GM19397 (cell line): ENCODE data around the gene RPL35.

Experiments used
- ATAC-seq: cut with Tn5 transposase; IDR thresholded peaks from one replicate; pipeline ENCODE4 v1.9.1; 2021; ENCODE audit warnings: mild to moderate bottlenecking, moderate library complexity; ENCODE audit not compliant: unreplicated experiment

The RPL35 gene

DNA sequence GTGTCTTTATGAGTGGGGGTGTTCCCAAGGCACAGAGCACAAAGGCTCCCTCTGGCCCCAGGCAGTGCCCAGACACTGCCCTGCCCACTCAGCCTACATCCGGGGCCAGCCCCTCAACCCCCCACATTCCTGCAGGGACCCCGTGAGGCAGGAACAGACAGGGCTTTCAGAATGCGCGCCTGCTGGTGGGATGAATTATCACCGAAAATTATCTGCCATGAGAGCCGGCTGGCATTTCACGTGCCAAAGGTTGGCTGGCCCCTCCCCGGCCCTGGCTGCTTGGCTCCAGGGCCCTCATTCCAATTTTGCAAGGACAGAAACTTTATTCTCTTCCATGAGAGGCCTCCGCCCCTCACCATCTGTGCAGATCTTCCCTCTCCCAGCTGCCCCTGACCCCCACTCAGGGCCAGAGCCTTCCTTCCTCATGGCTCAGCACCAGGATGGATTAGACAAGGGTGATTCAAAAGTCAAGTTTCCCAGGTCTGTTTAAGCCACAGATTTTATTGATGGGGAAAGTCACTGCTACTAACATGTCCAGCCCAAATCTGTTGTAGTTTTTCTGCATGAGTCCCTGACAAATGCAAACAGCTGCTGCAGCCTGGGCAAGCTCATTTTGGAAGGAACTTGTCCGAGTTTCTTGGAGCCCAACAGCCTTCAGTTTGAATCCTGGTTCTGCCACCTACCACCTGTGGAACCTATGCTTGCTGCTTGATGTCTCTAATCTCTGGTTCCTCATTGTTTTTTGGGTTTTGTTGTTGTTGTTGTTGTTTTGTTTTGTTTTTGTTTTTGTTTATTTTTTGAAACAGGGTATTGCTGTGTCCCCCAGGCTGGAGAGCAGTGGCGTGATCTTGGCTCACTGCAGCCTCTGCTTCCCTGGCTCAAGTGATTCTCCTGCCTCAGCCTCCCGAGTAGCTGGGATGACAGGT, 40.8 kb downstream of the RPL35 start:
- no peak for ATAC-seq

DNA sequence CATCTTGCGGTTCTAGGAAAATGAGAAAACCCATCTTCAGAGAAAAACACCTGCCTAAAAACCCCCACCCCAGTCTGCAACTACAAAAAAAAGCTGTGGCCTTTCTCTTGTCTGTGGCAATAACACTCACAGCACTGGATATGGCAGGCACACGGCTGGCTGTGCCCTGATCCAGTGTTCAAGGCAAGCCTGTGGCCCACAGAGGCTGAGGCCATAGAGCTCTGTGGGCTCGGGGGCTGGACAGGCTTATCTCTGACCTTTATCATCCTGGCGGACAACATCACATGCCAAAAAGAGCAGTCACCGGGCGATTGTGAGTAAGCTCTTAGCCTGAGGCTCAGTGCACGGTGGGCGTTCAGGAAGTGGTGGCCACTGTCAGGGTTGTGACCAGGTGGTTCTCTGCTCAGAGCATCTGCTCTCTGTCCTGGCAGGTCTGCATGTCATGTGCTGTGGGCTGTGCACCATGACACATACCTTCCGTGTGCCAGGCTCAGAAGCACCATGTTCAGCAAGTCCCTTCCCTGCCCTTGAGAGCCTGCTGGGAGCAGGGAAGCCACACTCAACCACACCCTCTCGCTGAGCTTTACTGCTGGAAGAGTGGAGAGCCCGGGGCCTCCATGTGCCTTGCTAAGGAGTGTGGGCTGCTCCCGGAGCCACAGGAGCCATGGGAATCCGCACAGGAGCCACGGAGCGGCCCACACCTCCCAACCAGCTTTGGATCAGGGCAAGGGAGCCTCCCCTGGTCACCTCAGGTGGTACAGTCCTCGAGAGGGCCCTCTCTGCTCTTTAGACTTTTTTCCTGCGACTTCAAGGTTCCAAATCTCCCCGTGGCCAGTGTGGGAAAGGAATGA, 43.1 kb downstream of the RPL35 start:
- no peak for ATAC-seq

DNA sequence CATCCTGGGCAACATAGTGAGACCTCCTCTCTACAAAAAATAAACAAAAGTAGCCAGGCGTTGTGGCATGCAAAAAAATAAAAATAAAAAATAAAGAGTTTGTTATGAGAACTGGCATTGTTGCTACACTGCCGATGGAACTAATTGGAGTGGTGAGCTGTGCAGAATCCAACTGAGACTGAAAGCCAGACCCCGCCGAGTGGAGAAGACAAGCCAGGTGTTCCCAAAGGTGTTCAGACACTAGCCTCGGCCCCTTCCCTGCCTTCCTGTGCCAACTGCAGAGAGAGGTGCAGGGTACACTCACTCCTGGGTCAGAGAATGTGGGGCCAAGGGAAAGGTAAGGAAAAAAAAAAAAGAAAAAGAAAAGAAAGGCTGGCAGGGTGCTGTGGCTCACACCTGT, 46.2 kb downstream of the RPL35 start:
- ATAC-seq: no peak

DNA sequence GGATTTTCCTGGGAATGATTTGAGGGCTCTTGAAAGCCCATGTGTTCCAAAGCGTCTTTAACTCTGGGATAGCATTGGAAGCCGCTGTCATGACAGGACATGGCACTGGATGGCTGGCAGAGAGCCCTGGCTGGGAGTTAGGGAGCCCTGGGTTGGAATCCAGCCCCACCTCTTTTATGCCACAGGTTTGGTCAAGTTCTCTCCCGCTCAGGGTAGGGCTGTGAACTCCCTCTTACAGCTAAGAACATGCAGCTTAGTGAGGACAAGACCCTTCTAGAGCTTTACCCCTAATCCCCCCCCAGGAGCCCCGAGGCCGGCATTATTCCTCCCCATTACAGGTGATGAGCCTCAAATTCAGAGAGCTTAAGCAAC, 47.6 kb downstream of the RPL35 start:
- no peak for ATAC-seq

DNA sequence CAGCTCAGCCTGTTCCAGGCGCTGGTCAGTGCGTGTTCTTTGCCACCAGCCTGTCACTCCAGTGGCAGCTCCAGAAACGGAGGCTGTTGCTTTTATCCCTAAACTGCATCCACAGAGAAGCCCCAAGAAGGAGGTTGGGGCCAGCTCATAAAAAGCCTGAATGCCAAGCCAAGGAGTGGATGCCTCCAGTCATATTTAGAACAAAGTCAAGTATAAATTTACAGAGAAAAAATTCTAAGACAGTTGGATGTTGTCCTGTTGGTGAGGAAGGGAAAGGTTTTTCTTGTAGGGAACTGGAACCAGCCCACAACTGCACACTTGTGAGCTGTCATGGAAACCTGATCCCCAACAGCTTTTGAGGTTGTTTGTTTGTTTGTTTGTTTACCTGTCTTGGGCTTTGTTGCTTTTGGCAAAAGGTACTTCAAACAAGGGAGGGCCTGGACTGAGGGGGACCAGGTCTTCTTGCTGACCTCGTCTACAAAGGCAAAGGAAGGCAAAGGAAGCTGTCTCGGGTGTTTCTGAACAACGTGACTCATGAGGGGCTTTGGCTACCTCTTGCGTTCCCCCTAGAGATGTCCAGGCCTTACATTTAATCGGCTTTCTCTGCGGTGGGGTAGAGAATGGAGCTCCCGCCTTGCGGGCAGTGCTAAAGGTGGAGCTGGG, 48.1 kb downstream of the RPL35 start:
- no peak for ATAC-seq

DNA sequence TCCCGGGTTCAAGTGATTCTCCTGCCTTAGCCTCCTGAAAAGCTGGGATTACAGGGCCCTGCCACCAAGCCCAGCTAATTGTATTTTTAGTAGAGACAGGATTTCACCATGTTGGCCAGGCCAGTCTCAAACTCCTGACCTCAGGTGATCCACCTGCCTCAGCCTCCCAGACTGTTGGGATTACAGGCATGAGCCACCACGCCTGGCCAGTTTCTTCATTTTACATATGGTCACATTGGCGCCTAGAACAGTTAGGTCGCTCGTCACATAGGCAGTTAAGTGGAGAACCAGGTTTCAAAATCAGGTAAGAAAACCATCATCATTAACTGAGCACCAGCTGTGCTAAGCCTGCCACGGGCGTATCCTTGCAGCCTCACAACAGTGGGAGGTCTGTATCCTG, 48.7 kb downstream of the RPL35 start:
- ATAC-seq: no peak

DNA sequence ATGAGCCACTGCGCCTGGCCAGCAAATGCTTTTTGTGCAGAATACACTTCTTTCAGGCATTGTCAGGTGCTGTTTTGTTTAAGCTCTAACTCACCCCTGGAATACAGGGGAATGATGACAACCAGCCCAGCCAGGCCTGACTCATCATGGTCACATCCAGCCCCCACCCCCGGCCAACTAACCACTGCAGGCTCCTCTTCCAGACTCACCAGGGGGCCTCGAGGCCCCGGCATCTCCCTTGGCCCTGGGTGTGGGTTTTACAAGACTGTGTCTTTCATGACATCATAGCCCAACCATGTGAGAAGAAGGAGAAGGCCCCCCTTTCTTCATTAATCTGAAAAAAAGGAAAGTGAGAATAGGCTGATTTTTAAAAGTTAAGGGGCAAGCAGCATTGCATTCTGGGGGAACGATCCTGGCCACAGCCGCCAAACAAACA, 49.3 kb downstream of the RPL35 start:
- ATAC-seq: no peak

DNA sequence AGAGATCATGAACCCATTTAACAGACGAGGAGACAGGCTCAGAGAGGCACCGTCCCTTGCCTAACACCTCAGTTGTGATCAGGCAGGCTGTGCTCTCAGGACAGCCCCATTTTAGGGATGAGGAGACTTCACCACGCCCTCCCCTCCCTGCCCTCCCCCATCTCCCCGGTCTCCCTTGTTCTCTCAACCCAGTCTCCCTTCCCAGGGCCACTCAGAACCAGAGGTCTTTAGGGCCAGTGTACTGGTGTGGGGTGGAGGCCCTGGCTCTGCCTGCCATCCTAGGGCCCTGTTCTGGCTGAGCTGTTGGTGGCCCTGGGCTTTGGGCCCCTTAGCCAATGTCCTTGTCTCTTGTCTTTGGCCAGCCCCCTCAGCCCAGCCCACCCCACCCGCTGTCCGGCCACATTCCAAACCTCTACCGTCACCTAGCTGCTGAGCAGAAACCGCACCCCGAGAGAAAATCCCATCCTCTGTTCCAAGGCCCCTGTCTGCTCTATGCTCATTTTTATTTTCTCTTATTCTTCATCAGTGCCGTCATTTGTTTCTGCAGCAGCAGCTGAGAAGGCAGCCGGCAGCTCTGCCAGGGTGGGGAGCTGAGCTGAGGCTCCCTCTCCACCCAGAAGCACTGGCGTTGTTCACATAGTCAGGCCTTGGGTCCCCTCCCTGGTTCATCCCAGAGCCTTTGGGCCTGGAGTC, 50.9 kb downstream of the RPL35 start:
- no peak for ATAC-seq

DNA sequence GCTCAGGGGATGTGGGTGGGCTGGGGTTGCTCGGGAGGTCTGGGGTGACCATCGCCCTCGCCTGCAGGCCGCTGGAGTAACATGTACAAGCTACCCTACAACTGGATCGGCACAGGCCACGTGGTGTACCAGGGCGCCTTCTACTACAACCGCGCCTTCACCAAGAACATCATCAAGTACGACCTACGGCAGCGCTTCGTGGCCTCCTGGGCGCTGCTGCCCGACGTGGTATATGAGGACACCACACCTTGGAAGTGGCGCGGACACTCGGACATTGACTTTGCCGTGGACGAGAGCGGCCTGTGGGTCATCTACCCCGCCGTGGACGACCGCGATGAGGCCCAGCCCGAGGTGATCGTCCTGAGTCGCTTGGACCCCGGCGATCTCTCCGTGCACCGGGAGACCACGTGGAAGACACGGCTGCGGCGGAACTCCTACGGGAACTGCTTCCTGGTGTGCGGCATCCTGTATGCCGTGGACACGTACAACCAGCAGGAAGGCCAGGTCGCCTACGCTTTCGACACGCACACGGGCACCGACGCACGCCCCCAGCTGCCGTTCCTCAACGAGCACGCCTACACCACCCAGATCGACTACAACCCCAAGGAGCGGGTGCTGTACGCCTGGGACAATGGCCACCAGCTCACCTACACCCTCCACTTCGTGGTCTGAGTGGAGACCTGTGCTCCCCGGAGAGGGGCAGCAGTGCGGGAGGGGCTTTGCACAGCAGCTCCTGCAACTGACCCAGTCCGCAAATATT, 51.8 kb downstream of the RPL35 start:
- ATAC-seq: no peak

DNA sequence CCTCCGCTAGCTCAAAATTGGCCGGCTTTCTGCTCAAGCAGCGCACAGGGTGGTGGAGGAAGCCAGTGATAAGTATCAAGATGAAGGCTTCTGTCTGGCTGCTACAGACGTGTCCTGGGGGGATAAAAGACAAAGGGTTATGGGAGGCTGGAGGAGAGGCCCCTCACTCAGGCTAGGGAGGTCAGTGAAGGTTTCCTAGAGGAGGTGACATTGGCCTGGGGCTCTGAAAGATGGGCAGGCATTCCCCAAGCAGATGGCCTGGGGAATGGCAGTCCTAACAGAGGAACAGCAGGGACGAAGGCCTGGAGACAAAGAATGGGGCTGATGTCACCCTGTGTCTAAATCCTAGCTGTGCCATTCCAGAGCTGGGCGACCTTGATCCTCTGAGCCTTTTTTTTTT, 52.5 kb downstream of the RPL35 start:
- ATAC-seq: no peak

DNA sequence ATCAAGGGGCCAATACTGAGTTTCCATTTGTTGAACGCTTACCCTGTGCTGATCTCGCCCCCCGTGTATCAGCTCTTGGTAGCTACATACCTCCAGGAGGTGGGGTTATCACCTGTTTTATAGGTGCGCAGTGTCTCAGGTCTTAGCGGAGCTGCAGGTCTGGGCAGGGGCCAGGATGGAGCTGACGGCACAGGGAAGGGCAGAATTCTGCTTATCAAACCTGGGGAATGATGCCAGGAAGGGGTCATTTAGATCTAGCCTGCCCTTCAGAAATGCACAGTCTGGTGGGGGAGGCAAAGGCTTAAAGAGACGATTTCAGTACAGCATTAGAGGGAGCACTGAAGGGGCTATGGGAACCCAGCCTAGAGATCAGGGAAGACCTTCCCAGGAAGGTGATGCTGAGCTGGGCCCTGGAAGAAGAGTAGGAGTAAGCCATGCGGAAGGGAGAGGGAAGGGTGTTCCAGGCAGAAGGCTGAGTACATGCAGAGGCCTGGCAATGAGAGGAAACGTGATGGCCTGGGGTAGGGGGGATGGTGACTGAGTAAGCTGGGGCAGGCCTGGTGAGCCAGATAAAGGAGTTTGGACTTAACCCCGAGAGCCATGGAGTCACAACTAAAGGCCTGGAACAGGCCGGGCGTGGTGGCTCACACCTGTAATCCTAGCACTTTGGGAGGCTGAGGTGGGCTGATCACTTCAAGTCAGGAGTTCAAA, 53.4 kb downstream of the RPL35 start:
- no peak for ATAC-seq
